Activated naive CD8-positive, alpha-beta T cell treated with anti-CD3 and anti-CD28 coated beads, Interleukin-2, amount 50 U/mL, for 24 hours (primary cell): ENCODE data around the gene ARHGEF37.

Source experiments
- ATAC-seq: fragments of 150-1000 bp; cut with Tn5 transposase; one replicate; pipeline ENCODE4 v1.10.0; 2021
- DNase-seq: peaks from one replicate; pipeline ENCODE4 v3.0.0; 2021
- H3K27ac Mint-ChIP-seq: one replicate; pipeline ENCODE4 v1.8.0; 2021; ENCODE audit warnings: mild to moderate bottlenecking, mixed read lengths
- H3K27me3 Mint-ChIP-seq: one replicate; pipeline ENCODE4 v1.8.0; 2021; ENCODE audit warnings: mixed read lengths
- H3K36me3 Mint-ChIP-seq: one replicate; pipeline ENCODE4 v1.8.0; 2021; ENCODE audit warnings: low read depth, mixed read lengths
- H3K4me1 Mint-ChIP-seq: one replicate; pipeline ENCODE4 v1.8.0; 2021; ENCODE audit warnings: mixed read lengths
- H3K4me3 Mint-ChIP-seq: one replicate; pipeline ENCODE4 v1.8.0; 2021; ENCODE audit warnings: mild to moderate bottlenecking, moderate library complexity, mixed read lengths
- H3K9me3 Mint-ChIP-seq: one replicate; pipeline ENCODE4 v1.8.0; 2021; ENCODE audit warnings: mixed read lengths

The ARHGEF37 gene

DNA sequence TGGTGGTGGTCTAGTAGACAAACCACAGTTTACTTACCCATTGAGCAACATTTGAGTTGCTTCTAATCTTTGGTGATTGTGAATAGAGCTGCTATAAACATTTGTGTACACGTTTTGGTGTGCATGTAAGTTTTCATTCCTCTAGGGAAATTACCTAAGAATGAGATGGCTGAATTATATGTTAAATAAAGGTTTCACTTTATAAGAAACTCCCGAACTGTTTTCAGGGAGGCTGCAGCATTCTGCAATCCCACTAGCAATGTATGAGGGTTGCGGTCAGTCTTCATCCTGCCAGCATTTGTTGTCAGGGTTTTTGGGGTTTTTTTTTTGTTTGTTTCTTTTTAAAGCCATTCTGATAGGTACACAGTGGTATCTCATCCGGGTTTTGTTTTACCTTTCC, 103.1 kb downstream of the ARHGEF37 start:
- ATAC-seq (no peak), DNase-seq (no peak)
- Mint-ChIP-seq H3K27me3 (peaks cover 22% of the 10 kb centered on the region), H3K27ac (no peak overlapping the region), H3K9me3 (no peaks in the 10 kb centered on the region), H3K4me1 (peaks cover 2% of the 10 kb centered on the region), H3K4me3 (no peak overlapping the region), H3K36me3 (no peaks in the 10 kb centered on the region)
